HL-60 (cell line): ENCODE measurements around the gene FAR1.

ENCODE experiments used
- DNase-seq, 2 experiments: peaks; one replicate each; pipeline ENCODE4 v3.0.0-alpha.2; 2010 to 2020; ENCODE audit warnings: low read depth in 1 of 2, low spot score in 1 of 2
- H3K27ac ChIP-seq: fragments of 250-450 bp; sonication (Bioruptor Pico); replicated peaks from 2 replicates; pipeline ENCODE4 v1.5.1; 2020; ENCODE audit warnings: mild to moderate bottlenecking, moderate library complexity
- H3K27me3 ChIP-seq: fragments of 250-450 bp; sonication (Bioruptor Pico); 2 replicates; pipeline ENCODE4 v1.5.1; 2021; ENCODE audit warnings: mild to moderate bottlenecking, moderate library complexity; ENCODE audit not compliant: insufficient read depth, poor library complexity, severe bottlenecking
- H3K4me3 ChIP-seq: replicated peaks from 2 replicates; pipeline ENCODE4 v1.5.1; 2011; ENCODE audit warnings: mild to moderate bottlenecking, control low read depth, low read length; ENCODE audit not compliant: insufficient read depth
- GABPA ChIP-seq: IDR thresholded peaks from 2 replicates; pipeline ENCODE4 v1.6.1; 2012; ENCODE audit warnings: low read depth
- POLR2AphosphoS5 ChIP-seq: IDR thresholded peaks from 2 replicates; pipeline ENCODE4 v1.6.1; 2012; ENCODE audit warnings: low read depth
- SPI1 ChIP-seq: IDR thresholded peaks from 2 replicates; pipeline ENCODE4 v1.6.1; 2012; ENCODE audit warnings: low read depth, mild to moderate bottlenecking, borderline replicate concordance
- TF ChIP-seq, protein P1 (sequence below): IDR thresholded peaks from 2 replicates; pipeline ENCODE4 v1.6.1; 2012; ENCODE audit warnings: low read depth; ENCODE audit not compliant: insufficient replicate concordance
- TF ChIP-seq, protein P2 (sequence below): IDR thresholded peaks from one replicate; pipeline ENCODE4 v1.5.1; 2011; ENCODE audit warnings: low read length, control low read depth, inconsistent platforms; ENCODE audit not compliant: insufficient read depth

Gene FAR1

DNA sequence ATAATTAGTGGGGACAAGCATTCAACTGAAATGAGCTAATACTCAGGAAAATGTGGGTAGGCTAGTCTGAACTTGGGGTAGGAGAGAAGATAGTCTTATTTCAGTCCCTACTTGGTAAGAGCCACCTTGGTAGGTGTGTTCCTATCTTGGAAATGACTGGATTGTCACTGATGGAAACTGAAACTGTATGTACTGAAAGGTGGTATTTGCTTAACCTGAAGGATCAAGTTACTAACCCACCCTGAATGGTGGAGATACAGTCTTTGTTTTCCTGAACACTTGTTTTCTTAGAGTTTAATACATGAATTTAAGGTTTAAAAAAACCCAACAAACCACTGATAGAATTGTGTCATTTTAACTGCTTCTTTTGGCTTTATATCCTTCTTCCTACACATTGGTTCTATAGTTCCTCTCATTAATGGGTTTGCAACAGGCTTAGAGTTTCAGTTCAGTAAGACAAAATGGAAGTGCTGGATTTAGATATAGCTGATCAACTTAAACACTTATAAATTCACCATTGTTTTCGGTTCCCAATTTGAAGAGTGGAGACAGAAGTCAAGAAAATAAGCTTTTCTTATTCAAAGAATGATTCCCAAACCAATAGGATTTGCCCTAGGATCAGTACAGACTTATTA lies 4.2 kb downstream of the FAR1 start:
- Histone ChIP-seq H3K4me3 (no peak overlapping the region), H3K27me3 (no peaks in the 10 kb centered on the region), H3K27ac (peak overlapping the region; percentile 89)
- no peak for TF ChIP-seq POLR2AphosphoS5
- TF ChIP-seq SPI1 = no peak
- TF ChIP-seq, protein P1, sequence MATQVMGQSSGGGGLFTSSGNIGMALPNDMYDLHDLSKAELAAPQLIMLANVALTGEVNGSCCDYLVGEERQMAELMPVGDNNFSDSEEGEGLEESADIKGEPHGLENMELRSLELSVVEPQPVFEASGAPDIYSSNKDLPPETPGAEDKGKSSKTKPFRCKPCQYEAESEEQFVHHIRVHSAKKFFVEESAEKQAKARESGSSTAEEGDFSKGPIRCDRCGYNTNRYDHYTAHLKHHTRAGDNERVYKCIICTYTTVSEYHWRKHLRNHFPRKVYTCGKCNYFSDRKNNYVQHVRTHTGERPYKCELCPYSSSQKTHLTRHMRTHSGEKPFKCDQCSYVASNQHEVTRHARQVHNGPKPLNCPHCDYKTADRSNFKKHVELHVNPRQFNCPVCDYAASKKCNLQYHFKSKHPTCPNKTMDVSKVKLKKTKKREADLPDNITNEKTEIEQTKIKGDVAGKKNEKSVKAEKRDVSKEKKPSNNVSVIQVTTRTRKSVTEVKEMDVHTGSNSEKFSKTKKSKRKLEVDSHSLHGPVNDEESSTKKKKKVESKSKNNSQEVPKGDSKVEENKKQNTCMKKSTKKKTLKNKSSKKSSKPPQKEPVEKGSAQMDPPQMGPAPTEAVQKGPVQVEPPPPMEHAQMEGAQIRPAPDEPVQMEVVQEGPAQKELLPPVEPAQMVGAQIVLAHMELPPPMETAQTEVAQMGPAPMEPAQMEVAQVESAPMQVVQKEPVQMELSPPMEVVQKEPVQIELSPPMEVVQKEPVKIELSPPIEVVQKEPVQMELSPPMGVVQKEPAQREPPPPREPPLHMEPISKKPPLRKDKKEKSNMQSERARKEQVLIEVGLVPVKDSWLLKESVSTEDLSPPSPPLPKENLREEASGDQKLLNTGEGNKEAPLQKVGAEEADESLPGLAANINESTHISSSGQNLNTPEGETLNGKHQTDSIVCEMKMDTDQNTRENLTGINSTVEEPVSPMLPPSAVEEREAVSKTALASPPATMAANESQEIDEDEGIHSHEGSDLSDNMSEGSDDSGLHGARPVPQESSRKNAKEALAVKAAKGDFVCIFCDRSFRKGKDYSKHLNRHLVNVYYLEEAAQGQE = no peak
- no peak for DNase-seq

DNA sequence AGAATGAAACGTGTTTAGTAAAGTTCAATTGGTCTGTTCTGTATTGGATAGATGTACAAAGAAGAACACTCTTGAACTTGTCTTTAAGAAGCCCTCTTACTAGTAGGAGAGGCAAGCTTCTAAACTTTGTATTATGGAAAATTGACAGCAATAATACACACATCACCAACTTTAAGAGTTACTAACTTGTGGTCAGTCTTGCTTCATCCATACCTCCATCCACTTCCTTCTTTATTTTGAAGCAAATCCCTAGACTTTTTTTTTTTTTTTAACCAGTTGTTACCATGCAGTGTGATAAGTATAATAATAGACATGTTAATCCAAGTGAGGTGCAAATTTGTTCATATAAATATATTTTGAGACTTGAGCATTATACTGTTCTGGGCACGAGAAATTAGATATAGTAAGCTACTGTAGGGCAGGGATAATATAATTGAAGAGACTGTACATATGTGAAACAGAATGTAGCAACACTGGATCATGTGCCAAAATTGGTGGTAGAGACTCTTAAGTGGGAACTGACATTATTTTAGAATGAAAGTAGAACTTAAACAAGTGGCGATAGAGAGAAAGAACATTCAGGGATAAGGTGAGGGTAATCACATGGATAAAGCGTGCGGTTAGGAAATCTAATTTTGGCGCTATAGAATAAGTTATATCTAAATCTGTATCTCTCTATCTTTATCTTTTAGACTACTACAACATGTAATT lies 6.5 kb downstream of the FAR1 start:
- Histone ChIP-seq H3K4me3 (peak overlapping the region; percentile 37), H3K27ac (peak overlapping the region; percentile 89), H3K27me3 (no peaks in the 10 kb centered on the region)
- TF ChIP-seq, protein P1 = no peak
- TF ChIP-seq POLR2AphosphoS5 (peak; percentile 19; the same call in 1 of the 2 replicates), SPI1 (peak; percentile 95), GABPA (no peak)
- TF ChIP-seq, protein P2, sequence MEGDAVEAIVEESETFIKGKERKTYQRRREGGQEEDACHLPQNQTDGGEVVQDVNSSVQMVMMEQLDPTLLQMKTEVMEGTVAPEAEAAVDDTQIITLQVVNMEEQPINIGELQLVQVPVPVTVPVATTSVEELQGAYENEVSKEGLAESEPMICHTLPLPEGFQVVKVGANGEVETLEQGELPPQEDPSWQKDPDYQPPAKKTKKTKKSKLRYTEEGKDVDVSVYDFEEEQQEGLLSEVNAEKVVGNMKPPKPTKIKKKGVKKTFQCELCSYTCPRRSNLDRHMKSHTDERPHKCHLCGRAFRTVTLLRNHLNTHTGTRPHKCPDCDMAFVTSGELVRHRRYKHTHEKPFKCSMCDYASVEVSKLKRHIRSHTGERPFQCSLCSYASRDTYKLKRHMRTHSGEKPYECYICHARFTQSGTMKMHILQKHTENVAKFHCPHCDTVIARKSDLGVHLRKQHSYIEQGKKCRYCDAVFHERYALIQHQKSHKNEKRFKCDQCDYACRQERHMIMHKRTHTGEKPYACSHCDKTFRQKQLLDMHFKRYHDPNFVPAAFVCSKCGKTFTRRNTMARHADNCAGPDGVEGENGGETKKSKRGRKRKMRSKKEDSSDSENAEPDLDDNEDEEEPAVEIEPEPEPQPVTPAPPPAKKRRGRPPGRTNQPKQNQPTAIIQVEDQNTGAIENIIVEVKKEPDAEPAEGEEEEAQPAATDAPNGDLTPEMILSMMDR = no peak
- peak; percentile 87 to 89 for DNase-seq

DNA sequence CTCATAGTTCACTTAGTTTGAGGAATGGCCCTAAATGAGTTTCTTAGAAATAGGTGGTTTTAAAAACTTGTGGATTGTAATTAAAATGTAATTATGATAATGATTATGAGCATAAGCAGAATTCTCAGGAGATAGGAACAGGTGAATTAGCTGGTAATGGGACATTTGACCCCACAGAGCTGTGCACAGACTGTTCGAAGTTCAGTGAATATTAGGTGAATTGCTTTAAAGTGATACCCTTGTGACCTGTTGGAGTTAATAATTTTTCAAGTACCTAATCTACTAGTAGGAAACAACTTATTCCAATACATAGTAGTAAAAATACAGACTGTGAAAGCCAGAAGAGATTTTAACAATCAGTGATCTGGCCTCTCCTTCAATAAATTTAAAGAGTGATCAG lies 8.1 kb downstream of the FAR1 start:
- Histone ChIP-seq H3K27ac (peak overlapping the region; percentile 89), H3K27me3 (no peaks in the 10 kb centered on the region), H3K4me3 (no peak overlapping the region)
- TF ChIP-seq POLR2AphosphoS5 = no peak
- TF ChIP-seq, protein P2 = no peak
- TF ChIP-seq, protein P1 = no peak
- no peak for TF ChIP-seq SPI1
- TF ChIP-seq GABPA = no peak
- no peak for DNase-seq
